A549 (cell line): ENCODE measurements around the gene CYB5RL. TPM values are rescaled to one million over a fixed set of nuclear protein-coding genes. Genes with fewer than 3 reads are reported as not detected.

Experiments
- ATAC-seq, 2 experiments: fragments of 200-7000 bp in 1 of 2; fragments of >200 bp in 1 of 2; cut with Nextera tagmentation in 1 of 2; cut with Tn5 transposase in 1 of 2; 3 replicates each; pipeline versions ENCODE4 v1.8.0 to v1.9.1; 2018 to 2020; ENCODE audit warnings: mild to moderate bottlenecking in 1 of 2, moderate library complexity in 1 of 2
- CTCF ChIA-PET: fragments of 300-600 bp; sonication (Branson Sonifier 250); formaldehyde crosslinking; extraction: SDS; loops from one replicate; lab custom pipeline; 2021; ENCODE audit warnings: antibody characterized with exemption, inconsistent platforms; lab: Yijun Ruan, JAX
- POLR2A ChIA-PET: fragments of 350-600 bp; formaldehyde crosslinking; extraction: SDS; loops from one replicate; lab custom pipeline; 2021; ENCODE audit warnings: antibody characterized with exemption, inconsistent platforms; lab: Yijun Ruan, JAX
- DNase-seq, 2 experiments: peaks; one replicate each; pipeline versions ENCODE4 v3.0.0 to v3.0.0-alpha.2; 2011 to 2016; ENCODE audit warnings: low read depth in 1 of 2, low spot score in 1 of 2
- FAIRE-seq: peaks from 2 replicates; lab custom pipeline; 2011; peaks lifted over from hg19 to GRCh38; lab: Jason Lieb, UNC
- H3K27ac ChIP-seq, 2 experiments: fragments of >200 bp; sonication (Bioruptor Twin); formaldehyde crosslinking; 3 replicates each; pipeline ENCODE4 v1.5.1; 2016 to 2017
- H3K4me1 ChIP-seq: fragments of >200 bp; sonication (Bioruptor Twin); formaldehyde crosslinking; 3 replicates; pipeline ENCODE4 v1.6.1; 2016
- H3K4me2 ChIP-seq: fragments of >200 bp; sonication (Bioruptor Twin); formaldehyde crosslinking; 3 replicates; pipeline ENCODE4 v1.6.1; 2016
- H3K4me3 ChIP-seq: fragments of >200 bp; sonication (Bioruptor Twin); formaldehyde crosslinking; 3 replicates; pipeline ENCODE4 v1.5.1; 2016
- H3K9me3 ChIP-seq: fragments of >200 bp; sonication (Bioruptor Twin); formaldehyde crosslinking; 3 replicates; pipeline ENCODE4 v1.6.1; 2016
- BHLHE40 ChIP-seq: IDR thresholded peaks from 2 replicates; pipeline ENCODE4 v1.6.1; 2012; ENCODE audit warnings: low read depth, low read length, inconsistent platforms
- CEBPB ChIP-seq, 2 experiments: fragments of >200 bp in 1 of 2; sonication (Bioruptor Twin) in 1 of 2; formaldehyde crosslinking in 1 of 2; IDR thresholded peaks; 2 replicates each; pipeline ENCODE4 v1.6.1; 2012 to 2016
- CHD4 ChIP-seq: fragments of 200-600 bp; sonication (generic); IDR thresholded peaks from 2 replicates; pipeline ENCODE4 v1.6.1; 2016; ENCODE audit warnings: antibody characterized with exemption, mild to moderate bottlenecking, borderline replicate concordance
- ESRRA ChIP-seq: fragments of 150-350 bp; IDR thresholded peaks from 2 replicates; pipeline ENCODE4 v1.6.1; 2014; ENCODE audit warnings: mild to moderate bottlenecking, low read length, borderline replicate concordance
- FOSL2 ChIP-seq, 2 experiments: fragments of 450-650 bp in 1 of 2; fragments of >200 bp in 1 of 2; sonication (Bioruptor Twin) in 1 of 2; formaldehyde crosslinking; IDR thresholded peaks; 2 replicates each; pipeline versions ENCODE4 v1.5.0 to v1.6.1; 2016 to 2020; ENCODE audit warnings: mild to moderate bottlenecking in 1 of 2, moderate library complexity in 1 of 2
- FOXS1 ChIP-seq: fragments of 250-450 bp; sonication (Bioruptor Pico); IDR thresholded peaks from 2 replicates; pipeline ENCODE4 v1.5.0; 2020; ENCODE audit warnings: mild to moderate bottlenecking, moderate library complexity
- HOXA7 ChIP-seq: fragments of 250-450 bp; sonication (Bioruptor Pico); IDR thresholded peaks from 2 replicates; pipeline ENCODE4 v1.5.0; 2020; ENCODE audit warnings: mild to moderate bottlenecking, moderate library complexity
- HOXB13 ChIP-seq: fragments of 250-450 bp; sonication (Bioruptor Pico); IDR thresholded peaks from 2 replicates; pipeline ENCODE4 v1.5.0; 2020; ENCODE audit warnings: low read depth, mild to moderate bottlenecking, moderate library complexity
- HOXB5 ChIP-seq: fragments of 250-450 bp; sonication (Bioruptor Pico); IDR thresholded peaks from 2 replicates; pipeline ENCODE4 v1.5.0; 2020; ENCODE audit warnings: mild to moderate bottlenecking, moderate library complexity
- JUN ChIP-seq, 2 experiments: fragments of >200 bp; sonication (Bioruptor Twin); formaldehyde crosslinking; IDR thresholded peaks; 2 replicates in 1 of 2; 3 replicates in 1 of 2; pipeline ENCODE4 v1.6.1; 2016 to 2017
- MAZ ChIP-seq: fragments of 150-350 bp; IDR thresholded peaks from 2 replicates; pipeline ENCODE4 v1.6.1; 2014; ENCODE audit warnings: antibody characterized with exemption, low read depth, low read length, borderline replicate concordance
- RARB ChIP-seq: fragments of 250-450 bp; sonication (Bioruptor Pico); IDR thresholded peaks from 2 replicates; pipeline ENCODE4 v1.8.0; 2021; ENCODE audit warnings: mild to moderate bottlenecking, moderate library complexity
- TP53 ChIP-seq: fragments of 250-450 bp; sonication (Bioruptor Pico); IDR thresholded peaks from 2 replicates; pipeline ENCODE4 v1.5.0; 2021; ENCODE audit warnings: mild to moderate bottlenecking, moderate library complexity
- WGBS: methylation state at CpG from one replicate; pipeline ENCODE4 v1.1.6; 2017; ENCODE audit errors: missing lambda C conversion rate; 5-methylcytosine and 5-hydroxymethylcytosine counted together
- polyA plus RNA-seq, 4 experiments: library from polyadenylated mRNA; depleted of rRNA in 3 of 4; stranded (reverse); fragments of >200 nt; fragmentation: RNase III in 1 of 4; extraction: RNeasy Plus Mini Kit Qiagen cat#74134 plus additional on column Dnase treatment in 1 of 4; gene quantifications; 2 replicates in 3 of 4; 3 replicates in 1 of 4; pipeline ENCODE4 v1.2.3, GENCODE V29; 2011 to 2017
- TF ChIP-seq, protein P1 (sequence below): fragments of >200 bp; sonication (Bioruptor Twin); formaldehyde crosslinking; IDR thresholded peaks from 2 replicates; pipeline ENCODE4 v1.6.1; 2016
- TF ChIP-seq, protein P2 (sequence below): fragments of 250-450 bp; sonication (Bioruptor Pico); IDR thresholded peaks from 2 replicates; pipeline ENCODE4 v1.5.0; 2021; ENCODE audit warnings: mild to moderate bottlenecking, moderate library complexity, borderline replicate concordance
- TF ChIP-seq, protein P3 (sequence below): fragments of 150-350 bp; IDR thresholded peaks from 2 replicates; pipeline ENCODE4 v1.6.1; 2014; ENCODE audit warnings: low read depth, mild to moderate bottlenecking, low read length
- TF ChIP-seq, protein P4 (sequence below): IDR thresholded peaks from 2 replicates; pipeline ENCODE4 v1.6.1; 2012; ENCODE audit warnings: low read depth, borderline replicate concordance
- TF ChIP-seq, protein P5 (sequence below): fragments of 200-600 bp; sonication (generic); IDR thresholded peaks from 2 replicates; pipeline ENCODE4 v1.6.1; 2016; ENCODE audit warnings: antibody characterized with exemption, mild to moderate bottlenecking, moderate library complexity

The CYB5RL gene
- polyA plus RNA-seq, 2 of the 4 experiments (the other 2 are of a cell fraction), result 3.6 to 4.2 TPM

DNA sequence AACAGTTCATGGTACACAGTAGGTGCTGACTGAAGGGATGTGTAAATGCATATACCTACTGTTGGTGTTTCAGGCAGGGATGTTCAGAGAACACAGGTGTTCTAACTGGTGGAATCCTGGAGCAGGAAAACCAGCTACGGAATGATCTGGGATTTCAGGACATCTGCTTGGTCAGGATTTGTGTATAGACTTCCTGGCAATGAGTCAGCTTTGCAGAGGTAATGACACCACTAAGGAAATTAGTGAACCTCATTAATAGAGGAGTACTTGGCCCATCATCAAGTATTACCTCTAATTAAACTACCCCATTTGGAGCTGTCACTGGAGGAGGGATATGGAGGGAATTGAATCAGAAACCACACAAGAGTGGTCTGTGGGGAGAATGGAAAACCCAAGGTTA, 7.5 kb upstream of the CYB5RL start:
- Histone ChIP-seq H3K27ac (no peak overlapping the region), H3K9me3 (no peaks in the 10 kb centered on the region), H3K4me3 (no peak overlapping the region), H3K4me1 (no peaks in the 10 kb centered on the region), H3K4me2 (no peak overlapping the region)
- TF ChIP-seq, protein P1, sequence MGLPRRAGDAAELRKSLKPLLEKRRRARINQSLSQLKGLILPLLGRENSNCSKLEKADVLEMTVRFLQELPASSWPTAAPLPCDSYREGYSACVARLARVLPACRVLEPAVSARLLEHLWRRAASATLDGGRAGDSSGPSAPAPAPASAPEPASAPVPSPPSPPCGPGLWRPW, result no peak
- no peak for TF ChIP-seq HOXB13 (CRISPR knock-in tag)
- no peak for TF ChIP-seq FOXS1 (CRISPR knock-in tag)
- no peak for TF ChIP-seq ESRRA
- TF ChIP-seq CHD4, result no peak
- no peak for TF ChIP-seq BHLHE40
- TF ChIP-seq, protein P2, sequence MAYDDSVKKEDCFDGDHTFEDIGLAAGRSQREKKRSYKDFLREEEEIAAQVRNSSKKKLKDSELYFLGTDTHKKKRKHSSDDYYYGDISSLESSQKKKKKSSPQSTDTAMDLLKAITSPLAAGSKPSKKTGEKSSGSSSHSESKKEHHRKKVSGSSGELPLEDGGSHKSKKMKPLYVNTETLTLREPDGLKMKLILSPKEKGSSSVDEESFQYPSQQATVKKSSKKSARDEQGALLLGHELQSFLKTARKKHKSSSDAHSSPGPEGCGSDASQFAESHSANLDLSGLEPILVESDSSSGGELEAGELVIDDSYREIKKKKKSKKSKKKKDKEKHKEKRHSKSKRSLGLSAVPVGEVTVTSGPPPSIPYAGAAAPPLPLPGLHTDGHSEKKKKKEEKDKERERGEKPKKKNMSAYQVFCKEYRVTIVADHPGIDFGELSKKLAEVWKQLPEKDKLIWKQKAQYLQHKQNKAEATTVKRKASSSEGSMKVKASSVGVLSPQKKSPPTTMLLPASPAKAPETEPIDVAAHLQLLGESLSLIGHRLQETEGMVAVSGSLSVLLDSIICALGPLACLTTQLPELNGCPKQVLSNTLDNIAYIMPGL (CRISPR knock-in tag), result no peak
- TF ChIP-seq MAZ, result no peak
- TF ChIP-seq, protein P3, sequence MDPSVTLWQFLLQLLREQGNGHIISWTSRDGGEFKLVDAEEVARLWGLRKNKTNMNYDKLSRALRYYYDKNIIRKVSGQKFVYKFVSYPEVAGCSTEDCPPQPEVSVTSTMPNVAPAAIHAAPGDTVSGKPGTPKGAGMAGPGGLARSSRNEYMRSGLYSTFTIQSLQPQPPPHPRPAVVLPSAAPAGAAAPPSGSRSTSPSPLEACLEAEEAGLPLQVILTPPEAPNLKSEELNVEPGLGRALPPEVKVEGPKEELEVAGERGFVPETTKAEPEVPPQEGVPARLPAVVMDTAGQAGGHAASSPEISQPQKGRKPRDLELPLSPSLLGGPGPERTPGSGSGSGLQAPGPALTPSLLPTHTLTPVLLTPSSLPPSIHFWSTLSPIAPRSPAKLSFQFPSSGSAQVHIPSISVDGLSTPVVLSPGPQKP, result no peak
- no peak for TF ChIP-seq TP53 (CRISPR knock-in tag)
- TF ChIP-seq RARB (CRISPR knock-in tag), result no peak
- no peak for TF ChIP-seq HOXB5 (CRISPR knock-in tag)
- TF ChIP-seq, protein P4, sequence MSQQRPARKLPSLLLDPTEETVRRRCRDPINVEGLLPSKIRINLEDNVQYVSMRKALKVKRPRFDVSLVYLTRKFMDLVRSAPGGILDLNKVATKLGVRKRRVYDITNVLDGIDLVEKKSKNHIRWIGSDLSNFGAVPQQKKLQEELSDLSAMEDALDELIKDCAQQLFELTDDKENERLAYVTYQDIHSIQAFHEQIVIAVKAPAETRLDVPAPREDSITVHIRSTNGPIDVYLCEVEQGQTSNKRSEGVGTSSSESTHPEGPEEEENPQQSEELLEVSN, result no peak
- DNase-seq (no peak), FAIRE-seq (no peak), ATAC-seq (no peak)
- ChIA-PET CTCF (no interaction called here), POLR2A (no interaction called here)
- 100% methylated on average over 1 of the region's 1 CpG for WGBS

DNA sequence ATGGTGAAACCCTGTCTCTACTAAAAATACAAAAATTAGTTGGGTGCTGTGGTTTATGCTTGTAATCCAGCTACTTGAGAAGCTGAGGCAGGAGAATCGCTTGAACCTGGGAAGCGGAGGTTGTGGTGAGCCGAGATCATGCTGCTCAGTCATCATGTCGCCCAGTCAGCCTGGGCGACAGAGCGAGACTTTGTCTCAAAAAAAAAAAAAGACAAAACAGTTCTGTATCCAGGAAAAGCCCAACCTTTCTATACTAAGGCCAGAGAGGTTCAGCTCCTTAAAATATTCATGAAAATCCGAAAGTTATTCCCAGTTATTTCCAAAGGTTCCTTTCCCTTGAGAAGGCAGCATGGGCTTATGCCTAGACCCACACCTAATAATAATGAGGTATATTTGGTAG, 4.4 kb upstream of the CYB5RL start:
- Histone ChIP-seq H3K4me2 (no peak overlapping the region), H3K4me1 (peaks cover 12% of the 10 kb centered on the region), H3K9me3 (no peaks in the 10 kb centered on the region), H3K4me3 (no peak overlapping the region), H3K27ac (no peak overlapping the region)
- DNase-seq, result no peak
- no peak for TF ChIP-seq FOSL2 (IDR thresholded peaks at IDR 0.05)
- TF ChIP-seq FOSL2 (CRISPR knock-in tag; IDR thresholded peaks at IDR 0.05), result no peak
- TF ChIP-seq, protein P2 (CRISPR knock-in tag), result no peak
- TF ChIP-seq ESRRA, result no peak
- TF ChIP-seq MAZ, result no peak
- TF ChIP-seq HOXA7 (CRISPR knock-in tag), result no peak
- TF ChIP-seq JUN (IDR thresholded peaks at IDR 0.05), result no peak
- TF ChIP-seq CEBPB (IDR thresholded peaks at IDR 0.05), result no peak
- TF ChIP-seq FOXS1 (CRISPR knock-in tag), result no peak
- TF ChIP-seq, protein P5, sequence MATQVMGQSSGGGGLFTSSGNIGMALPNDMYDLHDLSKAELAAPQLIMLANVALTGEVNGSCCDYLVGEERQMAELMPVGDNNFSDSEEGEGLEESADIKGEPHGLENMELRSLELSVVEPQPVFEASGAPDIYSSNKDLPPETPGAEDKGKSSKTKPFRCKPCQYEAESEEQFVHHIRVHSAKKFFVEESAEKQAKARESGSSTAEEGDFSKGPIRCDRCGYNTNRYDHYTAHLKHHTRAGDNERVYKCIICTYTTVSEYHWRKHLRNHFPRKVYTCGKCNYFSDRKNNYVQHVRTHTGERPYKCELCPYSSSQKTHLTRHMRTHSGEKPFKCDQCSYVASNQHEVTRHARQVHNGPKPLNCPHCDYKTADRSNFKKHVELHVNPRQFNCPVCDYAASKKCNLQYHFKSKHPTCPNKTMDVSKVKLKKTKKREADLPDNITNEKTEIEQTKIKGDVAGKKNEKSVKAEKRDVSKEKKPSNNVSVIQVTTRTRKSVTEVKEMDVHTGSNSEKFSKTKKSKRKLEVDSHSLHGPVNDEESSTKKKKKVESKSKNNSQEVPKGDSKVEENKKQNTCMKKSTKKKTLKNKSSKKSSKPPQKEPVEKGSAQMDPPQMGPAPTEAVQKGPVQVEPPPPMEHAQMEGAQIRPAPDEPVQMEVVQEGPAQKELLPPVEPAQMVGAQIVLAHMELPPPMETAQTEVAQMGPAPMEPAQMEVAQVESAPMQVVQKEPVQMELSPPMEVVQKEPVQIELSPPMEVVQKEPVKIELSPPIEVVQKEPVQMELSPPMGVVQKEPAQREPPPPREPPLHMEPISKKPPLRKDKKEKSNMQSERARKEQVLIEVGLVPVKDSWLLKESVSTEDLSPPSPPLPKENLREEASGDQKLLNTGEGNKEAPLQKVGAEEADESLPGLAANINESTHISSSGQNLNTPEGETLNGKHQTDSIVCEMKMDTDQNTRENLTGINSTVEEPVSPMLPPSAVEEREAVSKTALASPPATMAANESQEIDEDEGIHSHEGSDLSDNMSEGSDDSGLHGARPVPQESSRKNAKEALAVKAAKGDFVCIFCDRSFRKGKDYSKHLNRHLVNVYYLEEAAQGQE, result no peak
- WGBS, result 81% methylated on average over 7 of the region's 7 CpGs
- FAIRE-seq, result no peak
- ATAC-seq, result no peak
- CTCF ChIA-PET, result interaction anchor here (0.6 kb wide), 1 partner anchor 312 kb away, joined by 3 read pairs; no protein-coding TSS in a partner anchor
- POLR2A ChIA-PET, result no interaction called here
